GM21390 (cell line): ENCODE data around the gene DUSP7.

Experiments used
- ATAC-seq: cut with Tn5 transposase; IDR thresholded peaks from one replicate; pipeline ENCODE4 v1.9.1; 2021; ENCODE audit not compliant: unreplicated experiment

The DUSP7 gene

DNA sequence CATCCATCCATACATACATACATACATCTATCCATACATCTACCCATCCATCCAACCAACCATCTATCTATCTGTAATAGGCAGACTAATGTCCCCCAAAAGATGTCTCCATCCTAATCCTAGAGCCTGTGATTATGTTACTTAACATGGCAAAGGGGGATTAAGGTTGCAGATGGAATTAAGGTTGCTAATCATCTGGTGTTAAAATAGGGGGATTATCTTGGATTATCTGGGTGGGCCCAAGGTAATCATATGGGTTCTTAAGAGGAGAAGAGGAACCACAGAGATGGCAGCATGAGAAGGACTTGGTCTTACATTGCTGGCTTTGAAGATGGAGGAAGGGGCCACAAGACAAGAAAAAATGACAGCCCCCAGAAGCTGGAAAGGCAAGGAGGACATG lies 45.9 kb downstream of the DUSP7 start:
- ATAC-seq: no peak

DNA sequence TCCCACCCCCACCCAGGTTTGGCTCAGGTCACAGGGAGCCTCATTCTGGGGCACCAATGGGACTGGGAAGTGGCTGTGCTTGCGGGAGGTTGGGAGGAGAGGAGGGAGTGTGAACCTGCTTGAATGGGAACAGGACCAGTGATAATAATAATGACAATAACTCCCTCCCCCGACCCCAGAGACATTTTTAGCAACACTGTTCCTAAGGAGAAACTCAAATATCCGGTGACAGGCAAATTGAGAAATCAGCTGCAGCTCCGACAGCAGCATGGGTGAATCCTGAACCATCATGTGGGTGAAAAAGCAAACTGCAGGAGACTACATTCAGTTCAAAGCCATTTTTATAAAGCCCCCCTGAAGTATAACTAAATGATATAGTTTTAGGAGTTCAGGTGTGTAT lies 49.1 kb downstream of the DUSP7 start:
- ATAC-seq: no peak

DNA sequence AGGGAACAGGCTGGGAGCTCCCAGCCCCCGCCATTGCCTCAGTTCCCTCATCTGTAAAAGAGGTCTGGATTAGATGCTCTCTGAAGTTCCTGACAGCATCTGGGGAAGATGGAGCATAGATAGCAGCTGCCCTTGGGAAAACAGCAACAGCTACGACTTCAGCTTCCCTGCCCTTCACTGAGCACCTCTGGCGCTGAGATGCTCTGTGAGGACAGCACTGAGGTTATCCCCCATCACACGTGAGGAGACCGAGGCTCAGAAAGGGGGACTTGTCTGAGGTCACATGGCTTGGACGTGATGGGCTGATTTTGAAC lies 49.6 kb downstream of the DUSP7 start:
- ATAC-seq: no peak

DNA sequence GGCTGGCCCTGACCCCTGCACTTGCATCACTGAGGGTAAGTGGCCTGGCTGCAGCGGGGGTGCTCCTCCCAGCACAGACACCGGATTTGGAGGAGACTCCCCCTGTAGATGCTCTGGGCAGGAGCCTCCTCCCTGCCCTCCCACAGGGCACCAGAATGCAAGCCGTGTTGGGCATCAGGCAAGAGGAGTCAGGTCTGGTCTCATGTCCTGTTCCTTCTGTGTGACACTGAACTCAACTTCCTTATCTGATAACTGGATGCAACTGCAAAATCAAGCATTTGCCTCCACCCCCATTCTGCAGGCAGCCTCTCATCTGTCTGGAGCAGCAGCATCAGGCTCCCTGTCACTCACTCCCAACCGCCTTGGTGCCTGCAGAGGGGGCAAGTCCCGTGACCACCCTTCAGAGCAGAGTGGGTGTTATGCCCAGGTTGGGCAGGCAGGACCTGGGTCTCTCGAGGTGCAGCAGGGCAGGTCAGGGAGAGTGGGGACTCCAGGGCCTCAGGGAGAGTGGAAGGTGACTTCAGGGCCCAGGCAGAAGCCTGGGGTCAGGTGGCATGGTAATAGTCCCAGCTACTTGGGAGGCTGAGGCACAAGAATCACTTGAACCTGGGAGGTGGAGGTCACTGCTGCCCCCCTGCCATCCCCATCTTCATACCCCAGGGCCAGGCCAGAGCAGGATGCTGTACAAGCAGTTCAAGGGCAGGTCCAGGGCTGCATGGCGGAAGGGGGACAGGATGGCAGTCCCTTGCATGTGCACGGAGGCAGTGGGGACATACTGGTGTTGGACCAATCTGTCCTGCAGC lies 50.2 kb downstream of the DUSP7 start:
- no peak for ATAC-seq

DNA sequence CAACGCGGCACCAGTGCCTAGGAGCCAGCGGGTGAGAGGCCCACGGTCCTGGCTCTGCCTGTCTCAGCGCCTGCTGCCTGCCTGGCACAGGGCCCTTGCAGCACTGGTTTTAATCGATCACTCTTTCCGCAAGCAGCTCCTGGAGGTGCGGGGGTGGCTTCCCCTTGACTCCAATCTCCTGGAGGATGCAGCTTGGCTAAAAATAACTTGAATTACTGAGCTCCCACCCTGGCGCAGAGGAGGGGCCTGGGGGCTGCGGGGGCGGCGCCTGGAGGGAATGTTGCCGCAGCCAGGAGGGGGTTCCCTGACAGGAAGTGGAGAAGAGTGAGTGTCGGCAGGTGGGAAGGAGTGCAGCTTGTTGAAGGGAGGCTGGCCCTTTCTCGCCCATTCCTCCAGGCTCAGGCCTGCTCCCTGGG lies 50.8 kb downstream of the DUSP7 start:
- no peak for ATAC-seq

DNA sequence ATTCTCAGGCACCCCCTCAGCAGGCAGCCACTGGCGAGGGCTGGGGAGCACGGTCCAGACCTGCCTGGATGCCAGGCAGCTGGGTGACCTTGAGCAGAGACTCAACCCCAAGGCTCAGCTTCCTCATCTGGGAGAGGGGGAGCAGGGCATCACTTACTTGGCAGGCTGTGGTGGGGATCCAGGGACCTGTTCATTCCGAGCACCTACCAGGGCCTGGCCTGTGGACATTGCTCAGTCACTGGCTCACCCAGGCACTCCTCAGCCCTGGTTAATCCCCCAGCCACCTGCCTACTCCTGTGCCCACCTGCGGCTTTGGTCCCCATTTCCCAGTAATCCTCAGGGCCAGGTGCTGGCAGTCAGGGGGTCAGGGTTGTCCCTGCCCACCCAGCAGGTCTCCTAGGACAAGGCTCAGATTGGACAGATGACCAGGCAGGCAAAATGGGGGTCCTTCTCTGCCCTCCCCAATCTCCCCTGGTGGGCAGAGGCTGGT lies 51.4 kb downstream of the DUSP7 start:
- no peak for ATAC-seq

DNA sequence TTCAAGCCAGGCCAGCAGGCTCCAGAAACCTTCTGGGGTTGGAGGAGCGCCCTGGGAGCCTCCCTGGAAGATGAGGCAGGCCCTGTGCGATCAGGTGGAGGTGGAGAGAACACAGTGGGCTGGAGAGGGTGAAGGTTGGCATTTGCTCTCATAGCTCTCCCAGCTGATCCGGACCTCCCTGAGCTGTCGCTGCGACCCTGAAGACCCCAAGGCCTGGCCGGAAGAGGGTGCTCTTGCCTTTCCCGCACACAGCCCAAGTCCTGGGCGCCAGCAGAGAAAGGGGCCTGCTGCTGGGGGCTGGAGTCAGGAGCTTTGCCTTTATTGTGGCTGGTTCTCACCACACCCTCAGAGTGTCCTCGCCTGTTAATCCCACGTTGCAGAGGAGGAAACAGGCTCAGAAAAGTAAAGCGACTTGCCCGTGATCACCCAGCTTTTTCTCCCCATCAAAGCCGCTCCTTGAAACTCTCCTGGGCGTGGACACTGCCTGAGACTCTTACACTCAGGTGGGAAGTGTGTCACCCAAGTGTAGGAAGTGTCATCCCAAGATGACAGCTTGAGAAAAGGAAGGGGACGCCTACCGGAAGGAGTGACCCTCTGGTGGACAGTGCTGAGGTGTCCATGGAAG lies 52.1 kb downstream of the DUSP7 start:
- no peak for ATAC-seq

DNA sequence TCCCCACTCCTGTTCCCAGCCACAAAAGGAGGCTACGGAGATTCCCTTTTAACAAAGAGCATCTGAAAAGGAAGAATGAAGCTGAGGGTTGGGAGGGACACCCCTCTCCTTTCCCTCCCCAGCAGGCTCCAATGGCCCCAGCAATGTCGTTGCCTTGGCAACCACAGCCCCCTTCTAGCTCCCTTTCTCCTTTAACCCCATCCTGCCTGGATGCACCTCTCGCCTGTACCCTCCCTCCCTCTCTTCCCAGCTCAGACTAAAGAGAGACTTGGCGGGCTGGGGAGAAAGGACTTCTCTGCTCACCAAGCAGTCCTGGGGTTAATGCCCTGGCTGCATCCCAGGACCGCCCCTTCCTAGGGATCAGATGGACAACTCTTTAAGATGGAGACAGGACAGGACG lies 53.6 kb downstream of the DUSP7 start:
- no peak for ATAC-seq

DNA sequence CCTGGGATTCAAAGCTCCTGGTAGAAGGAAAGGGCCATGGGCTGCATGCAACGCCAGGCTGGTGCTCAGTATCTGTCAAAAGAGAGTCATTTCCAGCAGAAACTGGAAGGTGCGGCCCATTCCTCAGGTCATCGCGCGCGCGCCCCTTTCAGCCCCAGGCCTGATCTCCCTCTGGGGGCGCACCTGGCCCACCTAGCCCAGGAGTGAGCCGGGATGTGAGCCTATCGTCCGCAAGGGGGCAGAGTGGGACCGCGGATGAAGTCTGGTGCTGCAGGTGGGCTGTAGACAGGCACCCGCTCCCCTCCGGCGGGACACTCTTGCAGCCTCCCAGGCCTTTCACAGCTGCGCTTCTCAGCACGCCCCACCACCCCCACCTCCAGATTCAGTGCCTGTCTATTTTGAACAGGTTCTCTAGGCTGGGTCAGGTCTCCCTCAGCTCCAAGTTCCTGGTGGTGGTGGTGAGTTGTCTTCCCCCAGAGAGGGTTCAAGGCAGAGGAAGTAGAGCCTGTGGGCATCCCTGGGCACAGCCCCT lies 54.9 kb downstream of the DUSP7 start:
- peak; percentile 83 for ATAC-seq

DNA sequence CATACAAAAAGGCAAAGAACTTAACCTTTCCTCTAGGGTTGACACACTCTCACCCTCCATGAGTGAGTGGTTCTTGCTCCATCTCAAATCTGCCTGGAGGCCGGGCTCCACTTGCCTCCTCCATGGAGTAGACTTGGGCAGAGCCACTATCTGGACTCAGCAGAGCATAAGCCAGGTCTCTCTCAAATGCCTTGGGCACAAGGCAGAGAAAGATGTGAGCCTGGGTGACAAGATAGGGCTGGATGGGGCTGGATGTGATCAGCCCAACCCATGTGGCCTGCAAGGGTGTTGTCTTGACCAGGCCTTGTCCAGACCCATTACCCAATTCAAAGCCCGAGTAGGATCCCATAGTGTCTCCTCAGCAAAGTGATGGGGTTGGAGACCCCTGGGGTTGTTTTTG lies 56.5 kb downstream of the DUSP7 start:
- ATAC-seq: no peak
